IMR-90 (cell line): ENCODE data around the gene ARHGEF37.

Experiments used
- CEBPB ChIP-seq: IDR thresholded peaks from 2 replicates; pipeline ENCODE4 v1.6.1; 2012; ENCODE audit warnings: low read depth, low read length, improper control_type of control experiment
- CTCF ChIP-seq: conservative IDR thresholded peaks from 2 replicates; pipeline ENCODE4 v1.5.1; 2012; ENCODE audit warnings: mild to moderate bottlenecking, low read depth, low read length, improper control_type of control experiment
- ELK1 ChIP-seq: fragments of 150-350 bp; IDR thresholded peaks from 2 replicates; pipeline ENCODE4 v1.6.1; 2016; ENCODE audit warnings: low read depth, mild to moderate bottlenecking, low read length, moderate library complexity, borderline replicate concordance
- FOS ChIP-seq: fragments of 150-350 bp; IDR thresholded peaks from 2 replicates; pipeline ENCODE4 v1.6.1; 2016; ENCODE audit warnings: low read depth, low read length
- MAFK ChIP-seq: IDR thresholded peaks from 2 replicates; pipeline ENCODE4 v1.6.1; 2012; ENCODE audit warnings: low read depth, low read length, improper control_type of control experiment
- MAZ ChIP-seq: IDR thresholded peaks from 2 replicates; pipeline ENCODE4 v1.6.1; 2012; ENCODE audit warnings: low read depth, mild to moderate bottlenecking, low read length, improper control_type of control experiment, moderate library complexity, borderline replicate concordance
- POLR2A ChIP-seq: IDR thresholded peaks from 2 replicates; pipeline ENCODE4 v1.6.1; 2012; ENCODE audit warnings: mild to moderate bottlenecking, low read depth, low read length
- RCOR1 ChIP-seq: IDR thresholded peaks from 2 replicates; pipeline ENCODE4 v1.6.1; 2012; ENCODE audit warnings: mild to moderate bottlenecking, low read length, improper control_type of control experiment; ENCODE audit not compliant: insufficient replicate concordance
- RFX5 ChIP-seq: IDR thresholded peaks from 2 replicates; pipeline ENCODE4 v1.8.0; 2012; ENCODE audit warnings: low read depth, mild to moderate bottlenecking, low read length, moderate library complexity
- SMC3 ChIP-seq: fragments of 150-350 bp; IDR thresholded peaks from 2 replicates; pipeline ENCODE4 v1.6.1; 2016; ENCODE audit warnings: low read depth, mild to moderate bottlenecking, antibody characterized with exemption, low read length, moderate library complexity
- TF ChIP-seq, protein P1 (sequence below): fragments of 150-350 bp; IDR thresholded peaks from 2 replicates; pipeline ENCODE4 v1.6.1; 2017; ENCODE audit warnings: mild to moderate bottlenecking, antibody characterized with exemption, low read length, low read depth

DNA sequence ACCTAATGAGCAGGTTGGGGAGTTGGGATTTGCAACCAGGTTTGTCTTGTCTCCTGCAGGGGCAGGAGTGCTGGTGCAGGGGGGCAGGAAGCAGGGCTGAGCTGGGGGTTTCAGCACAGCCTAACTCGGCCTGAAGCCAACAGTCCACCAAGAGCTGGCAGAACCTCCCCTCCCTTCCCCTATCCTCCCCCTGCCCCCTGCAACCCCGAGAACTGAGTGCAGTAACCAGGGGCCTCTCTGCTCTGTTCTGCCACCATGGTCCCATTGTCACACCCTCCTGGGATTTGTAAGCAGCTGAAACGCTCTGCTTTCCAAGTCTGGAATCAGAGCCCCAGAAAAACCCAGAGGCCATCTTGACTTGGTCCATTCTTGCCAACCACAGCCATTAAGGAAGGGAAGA is 72.9 kb downstream of the ARHGEF37 start:
- no peak for TF ChIP-seq CTCF
- TF ChIP-seq POLR2A = no peak
- no peak for TF ChIP-seq FOS
- TF ChIP-seq CEBPB = no peak
- TF ChIP-seq RFX5 = no peak
- TF ChIP-seq ELK1 = no peak
- no peak for TF ChIP-seq MAFK
- TF ChIP-seq MAZ = no peak
- TF ChIP-seq SMC3 = no peak
- TF ChIP-seq, protein P1, sequence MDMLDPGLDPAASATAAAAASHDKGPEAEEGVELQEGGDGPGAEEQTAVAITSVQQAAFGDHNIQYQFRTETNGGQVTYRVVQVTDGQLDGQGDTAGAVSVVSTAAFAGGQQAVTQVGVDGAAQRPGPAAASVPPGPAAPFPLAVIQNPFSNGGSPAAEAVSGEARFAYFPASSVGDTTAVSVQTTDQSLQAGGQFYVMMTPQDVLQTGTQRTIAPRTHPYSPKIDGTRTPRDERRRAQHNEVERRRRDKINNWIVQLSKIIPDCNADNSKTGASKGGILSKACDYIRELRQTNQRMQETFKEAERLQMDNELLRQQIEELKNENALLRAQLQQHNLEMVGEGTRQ = no peak
- TF ChIP-seq RCOR1 = no peak
